Putamen (tissue), 1 donor: ENCODE results near the gene RPL37.
"Not testable (repeated sequence)": the region's sequence is repeated elsewhere in the genome, so short reads cannot be mapped to it uniquely, and the experiment has no call there.

Source experiments
- DNase-seq: peaks from one replicate; pipeline ENCODE4 v3.0.0-alpha.2; 2016; ENCODE audit warnings: low spot score

The RPL37 gene

GRCh38 chr5:40833712-40834229 lies 1.3 kb downstream of the RPL37 start:
- DNase-seq = no peak

DNA sequence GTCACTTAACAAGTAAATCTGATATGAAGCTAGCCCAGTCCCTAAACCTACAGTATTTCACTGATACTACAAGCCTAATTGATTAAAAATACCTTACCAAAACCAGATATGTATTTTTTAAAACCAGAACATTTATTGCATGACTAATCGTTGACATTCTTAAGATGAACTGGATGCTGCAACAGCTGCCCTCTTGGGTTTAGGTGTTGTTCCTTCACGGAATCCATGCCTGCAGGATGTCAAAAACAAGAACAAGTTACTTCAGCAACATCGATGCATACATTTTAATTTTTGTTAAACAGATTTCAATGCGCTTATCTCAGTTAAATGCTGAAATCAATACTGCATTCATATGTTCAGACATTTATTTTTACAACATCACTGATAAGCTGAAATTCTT lies 2.7 kb downstream of the RPL37 start:
- no peak for DNase-seq

DNA sequence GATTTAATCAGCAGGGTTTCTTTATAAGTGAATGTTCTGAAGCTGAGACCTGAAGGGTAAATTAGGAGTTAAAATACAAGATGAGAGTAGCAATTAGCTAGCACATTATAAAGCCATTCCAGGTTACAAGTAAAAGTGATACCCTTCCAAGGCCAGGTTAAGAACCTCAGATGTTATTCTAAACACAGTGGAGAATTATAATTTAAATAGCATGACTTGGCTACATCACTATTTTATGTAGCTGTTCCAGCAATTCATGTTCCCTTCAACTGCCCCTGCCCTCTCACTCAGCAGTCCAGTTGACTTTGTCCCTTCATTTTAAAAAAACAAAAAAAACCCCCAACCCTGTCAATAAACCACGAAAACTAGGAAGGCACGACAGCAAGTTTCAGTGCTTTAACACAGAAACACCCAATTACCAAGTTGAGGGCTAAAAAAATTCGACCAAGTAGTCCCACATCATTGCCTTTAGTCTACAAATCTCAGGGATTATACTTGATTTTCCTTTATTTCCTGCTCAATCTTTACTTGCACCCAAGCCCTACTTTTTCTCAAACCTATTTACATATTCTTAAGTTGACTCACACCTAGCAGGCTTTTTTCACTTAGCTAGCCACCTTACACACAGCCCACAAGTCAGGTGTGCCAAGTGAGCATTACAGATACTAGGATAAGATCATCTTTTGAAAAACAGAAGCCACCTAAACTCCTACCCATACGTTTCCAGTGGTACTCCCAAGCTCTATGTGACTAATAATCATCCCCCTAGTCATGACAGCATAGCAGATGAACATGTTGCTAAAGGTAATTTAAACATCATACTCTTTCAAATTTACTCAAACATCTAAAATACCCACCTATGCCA lies 3.4 kb downstream of the RPL37 start:
- peak; percentile 17 for DNase-seq

GRCh38 chr5:40829748-40830533 lies 5.1 kb downstream of the RPL37 start:
- DNase-seq = no peak

DNA sequence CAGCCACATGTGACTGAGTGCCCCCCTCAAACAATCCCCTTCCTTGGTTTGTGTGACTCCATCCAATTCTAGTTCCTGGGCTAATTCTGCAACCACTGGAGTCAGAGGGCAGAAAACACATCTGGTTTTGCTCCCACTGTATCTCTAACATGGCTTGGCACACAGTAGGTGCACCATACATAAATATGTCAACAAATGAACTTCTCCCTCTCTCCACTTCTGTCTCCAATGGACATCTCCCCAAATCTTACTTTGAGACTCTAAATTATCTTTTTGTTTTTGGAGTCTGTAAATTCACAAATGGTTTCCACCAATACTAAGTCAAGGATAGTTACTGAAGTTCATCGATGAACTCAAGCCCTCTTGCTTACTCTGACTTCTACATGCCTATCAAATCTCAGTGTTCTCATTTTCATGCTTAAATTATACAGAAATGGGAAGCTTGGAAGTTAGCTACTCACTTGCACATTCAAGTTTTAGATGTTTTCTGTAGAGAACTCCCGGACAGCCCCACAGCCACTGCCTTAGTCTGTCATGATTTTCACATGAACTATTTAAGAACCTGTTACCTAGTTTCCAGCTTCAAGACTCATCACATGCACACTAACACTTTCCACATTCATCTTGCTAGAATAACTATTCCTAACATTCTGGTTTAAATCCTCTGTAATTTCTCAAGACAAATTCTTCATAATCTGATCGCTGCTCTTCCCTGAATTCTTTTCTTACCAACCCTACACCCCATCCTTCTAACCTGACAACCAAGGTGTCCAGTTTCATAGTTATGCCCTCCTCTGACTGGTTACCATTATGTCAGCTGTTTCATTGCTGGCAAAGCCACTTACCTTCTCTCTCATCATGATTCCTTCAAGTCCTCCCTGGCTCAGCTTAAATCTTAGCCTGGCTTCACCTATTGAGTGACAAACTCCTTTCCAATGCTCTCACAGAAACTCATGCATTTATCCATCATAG lies 6.0 kb downstream of the RPL37 start:
- DNase-seq = no peak

DNA sequence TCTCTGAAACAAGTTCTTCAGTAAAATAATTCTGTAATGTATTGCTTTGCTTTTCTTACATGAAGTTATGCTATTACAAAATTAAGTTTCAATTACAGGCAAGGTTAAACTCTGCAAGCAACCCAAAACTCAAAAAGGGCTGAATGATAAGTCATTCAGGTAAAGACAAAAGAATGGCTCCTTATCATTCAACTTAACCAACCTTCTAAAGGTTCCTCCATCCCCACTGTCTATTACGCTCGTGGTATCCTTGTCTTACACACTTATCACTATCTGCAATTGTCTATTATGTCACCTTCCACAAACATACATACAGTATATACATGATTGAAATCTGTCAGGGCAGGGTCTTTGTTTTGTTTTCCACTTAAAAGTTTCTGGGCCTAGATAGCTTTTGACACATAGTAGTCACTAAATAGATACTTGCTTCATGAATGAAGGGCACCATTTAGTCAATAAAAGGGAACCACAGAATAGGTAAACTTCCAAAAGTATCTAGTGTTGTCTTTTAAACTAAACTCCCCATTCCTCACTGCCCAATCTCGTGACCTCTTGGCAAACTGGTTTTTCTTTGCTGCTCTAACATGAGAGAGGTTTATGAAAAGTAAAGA lies 6.9 kb downstream of the RPL37 start:
- DNase-seq = no peak

DNA sequence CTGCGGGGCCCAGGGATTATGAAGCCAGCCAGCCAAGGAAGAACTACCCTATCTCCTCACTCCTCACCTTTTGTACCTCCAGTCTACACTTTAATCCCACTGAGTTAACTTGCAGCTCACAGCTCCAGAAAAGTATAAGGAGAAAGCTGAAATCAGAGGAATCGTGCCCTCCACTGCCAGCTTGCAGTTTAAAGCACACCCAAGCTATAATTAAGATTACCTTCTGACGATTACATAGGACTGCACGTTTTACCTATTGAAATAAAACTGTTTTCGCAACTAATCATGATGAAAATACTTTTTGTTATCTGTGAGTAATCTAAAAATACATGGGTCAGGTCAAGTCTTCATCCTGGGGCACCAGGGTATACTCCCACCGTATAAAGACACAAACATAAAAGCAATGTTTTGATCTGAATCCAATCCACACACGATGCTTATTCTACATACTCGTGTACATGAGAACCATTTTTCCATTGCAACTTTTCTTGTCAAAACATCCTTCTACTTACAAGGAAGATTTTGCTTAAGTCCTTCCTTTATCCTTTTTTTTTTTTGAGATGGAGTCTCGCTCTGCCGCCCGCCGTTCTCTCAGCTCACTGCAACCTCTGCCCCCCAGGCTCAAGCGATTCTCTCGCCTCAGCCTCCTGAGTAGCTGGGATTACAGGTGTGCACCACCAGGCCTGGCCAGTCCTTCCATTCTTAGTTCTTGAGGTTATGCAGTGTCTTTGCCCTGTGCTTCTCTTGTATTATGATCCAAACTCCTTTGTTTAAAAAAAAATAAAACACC lies 7.6 kb downstream of the RPL37 start:
- no peak for DNase-seq

GRCh38 chr5:40826489-40827187 lies 8.4 kb downstream of the RPL37 start:
- no peak for DNase-seq

DNA sequence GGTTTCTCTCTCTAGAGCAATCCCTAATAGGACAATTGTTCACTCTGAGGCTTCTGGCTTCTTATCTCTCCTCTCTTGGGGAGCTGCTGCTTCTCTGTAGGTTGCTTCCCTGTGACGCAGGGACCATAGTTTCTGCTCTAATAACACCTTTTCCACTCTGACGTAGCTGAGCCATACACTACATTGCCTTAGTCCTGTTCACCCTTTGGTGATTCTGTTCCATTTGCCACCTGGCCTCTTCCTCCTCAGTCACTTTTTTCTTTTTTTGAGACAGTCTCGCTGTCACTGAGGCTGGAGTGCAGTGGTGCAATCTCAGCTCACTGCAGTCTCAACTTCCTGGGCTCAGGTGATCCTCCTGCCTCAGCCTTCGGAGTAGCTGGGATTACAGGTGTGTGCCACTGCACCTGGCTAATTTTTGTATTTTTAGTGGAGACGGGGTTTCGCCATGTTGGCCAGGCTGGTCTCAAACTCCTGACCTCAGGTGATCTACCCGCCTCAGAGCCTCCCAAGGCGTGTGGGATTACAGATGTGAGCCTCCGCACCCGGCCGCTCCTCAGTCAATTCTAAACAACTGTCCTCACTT lies 9.5 kb downstream of the RPL37 start:
- not testable (repeated sequence) for DNase-seq

DNA sequence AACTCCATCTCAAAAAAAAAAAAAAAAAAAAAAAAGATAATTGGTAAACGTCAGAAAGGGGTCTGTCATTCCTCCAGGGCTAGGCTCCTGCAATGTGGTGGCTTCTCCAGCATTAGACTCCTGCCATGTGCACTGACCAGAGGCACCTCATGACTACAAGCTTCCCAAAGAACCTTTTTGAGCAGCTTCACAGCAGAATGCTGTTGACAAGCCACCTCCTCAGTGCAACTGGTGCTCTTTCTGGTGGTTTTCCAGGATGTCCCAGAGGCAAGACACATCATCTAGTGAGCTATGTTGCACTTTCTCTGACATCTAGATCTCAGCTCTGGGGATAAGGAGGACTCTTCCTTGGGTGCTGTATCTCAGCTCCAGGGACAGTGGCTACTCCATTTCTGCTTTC lies 11.6 kb downstream of the RPL37 start:
- no peak for DNase-seq

GRCh38 chr5:40813698-40814281 lies 21.2 kb downstream of the RPL37 start:
- DNase-seq = no peak

- no peak for DNase-seq
Observed at GRCh38 chr5:40812125-40812524, 22.9 kb downstream of the RPL37 start.

DNA sequence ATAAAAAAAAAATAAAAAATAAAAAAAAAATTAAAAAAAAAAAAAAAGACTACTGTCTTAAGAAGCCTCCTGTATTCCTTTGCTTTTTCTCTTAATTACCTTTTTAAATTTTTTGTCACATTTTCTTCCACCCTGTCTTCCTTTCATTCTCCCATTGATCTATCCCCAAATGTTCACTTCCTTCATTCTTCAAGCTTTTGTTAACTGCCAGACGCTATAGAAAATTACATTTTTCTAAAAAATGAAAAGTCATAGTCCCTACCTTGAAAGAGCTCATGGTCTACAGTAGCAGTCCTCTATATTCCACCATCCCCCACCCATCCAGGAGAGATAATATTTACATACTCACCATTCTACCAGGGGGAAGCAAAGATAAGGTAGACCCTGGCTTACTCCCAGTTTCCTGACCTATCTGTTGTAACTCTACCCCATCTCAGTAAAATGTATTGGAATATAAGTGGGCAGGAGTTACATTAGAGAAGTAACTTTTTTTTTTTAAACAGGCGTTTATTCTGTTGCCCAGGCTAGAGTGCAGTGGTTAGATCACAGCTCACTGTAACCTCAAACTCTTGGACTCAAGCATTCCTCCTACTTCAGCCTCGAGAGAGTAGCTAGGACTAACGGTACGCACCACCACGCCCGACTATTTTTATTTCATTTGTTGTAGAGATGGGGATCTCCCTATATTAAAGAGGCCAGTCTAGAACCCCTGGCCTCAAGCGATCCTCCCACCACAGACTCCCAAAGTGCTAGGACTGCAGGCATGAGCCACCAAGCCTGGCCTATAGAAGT lies 33.1 kb downstream of the RPL37 start:
- DNase-seq = no peak

GRCh38 chr5:40799258-40799657 lies 35.8 kb downstream of the RPL37 start:
- DNase-seq = no peak

DNA sequence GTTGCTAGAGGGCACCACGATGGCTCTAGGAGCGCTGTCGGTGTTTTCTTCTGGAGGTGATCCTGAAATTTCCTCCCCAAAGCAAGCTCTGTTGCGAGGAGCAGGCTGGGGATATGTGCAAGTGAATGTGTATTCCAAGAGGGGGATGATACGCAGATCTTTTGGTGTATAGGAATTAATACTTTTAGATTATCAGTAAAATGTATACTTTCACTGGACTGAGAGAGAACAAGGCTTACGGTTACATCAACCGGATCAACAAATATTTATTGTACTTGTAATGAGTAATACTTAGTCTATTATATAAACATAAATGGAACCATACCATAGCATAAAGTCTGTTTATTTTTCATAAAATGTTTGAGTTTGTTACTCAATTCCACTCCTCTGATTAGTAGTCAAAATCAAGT lies 36.2 kb downstream of the RPL37 start:
- no peak for DNase-seq

DNA sequence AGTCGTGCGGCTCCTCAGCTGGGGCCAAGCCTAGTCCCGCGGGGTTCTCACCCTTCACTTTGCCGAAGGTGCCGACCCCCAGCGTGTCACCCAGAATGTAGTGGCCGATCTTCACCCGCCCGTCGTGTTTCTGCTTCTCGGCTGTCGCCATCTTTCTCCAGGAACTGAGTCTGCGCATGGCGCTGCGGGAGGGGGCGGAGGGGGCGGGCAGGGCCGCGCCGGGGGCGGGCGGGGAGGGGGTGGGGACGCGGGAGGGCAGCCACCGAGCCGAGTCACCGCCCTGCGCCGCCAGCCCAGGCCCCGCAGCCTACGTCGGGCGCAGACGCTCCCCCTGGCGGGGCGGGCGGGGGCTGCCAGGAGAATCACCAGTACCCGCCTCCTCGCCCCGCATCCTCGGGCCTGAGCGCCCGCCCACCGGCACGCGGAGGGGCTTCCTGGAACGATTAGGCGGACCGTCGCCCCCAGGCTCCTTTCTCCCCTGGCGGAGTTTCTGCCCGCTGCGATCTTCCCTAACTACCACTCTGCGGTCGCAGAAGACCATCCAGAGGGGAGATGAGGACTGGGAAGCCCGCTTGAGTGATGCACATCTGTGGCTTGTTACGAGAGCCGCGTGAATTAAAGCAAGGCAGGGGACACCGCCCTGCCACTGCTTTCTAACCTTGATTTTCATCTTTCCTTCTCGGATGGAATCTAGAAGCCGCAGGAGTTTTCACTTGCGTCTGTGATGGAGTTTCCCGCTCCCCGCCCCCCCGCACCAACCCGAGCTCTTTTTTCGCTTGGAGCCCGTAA lies 36.8 kb downstream of the RPL37 start, which contains the start of gene PRKAA1:
PRKAA1 (minus strand) TSS at position 363 of the 789 bp plus-strand sequence; CDS start at position 178, 185 bp downstream.
- peak; percentile 90 for DNase-seq

- DNase-seq = peak; percentile 53
Observed at GRCh38 chr5:40797273-40798011, 37.6 kb downstream of the RPL37 start.
